Measurements from ENCODE around the gene AP2A1.

GRCh38 chr19:49790866-49791265 lies 24.1 kb downstream of the AP2A1 start:
- TF ChIP-seq CTCF (conservative IDR thresholded peaks at IDR 0.05), result no peak
- no peak for TF ChIP-seq ZFX (IDR thresholded peaks at IDR 0.05)
